Stimulated activated CD8-positive, alpha-beta memory T cell treated with anti-CD3 and anti-CD28 coated beads, Interleukin-7, amount 100 ng/mL, for 48 hours (primary cell): Measurements from ENCODE around the gene PRKCE.

Source experiments
- DNase-seq, 2 donors: peaks; one replicate each; pipeline ENCODE4 v3.0.0-alpha.2; 2020; ENCODE audit warnings: low read depth in 1 of 2; ENCODE audit errors: extremely low read depth in 1 of 2

Gene PRKCE

GRCh38 chr2:45923701-45924100, 272.2 kb downstream of the PRKCE start:
- no peak for DNase-seq

DNA sequence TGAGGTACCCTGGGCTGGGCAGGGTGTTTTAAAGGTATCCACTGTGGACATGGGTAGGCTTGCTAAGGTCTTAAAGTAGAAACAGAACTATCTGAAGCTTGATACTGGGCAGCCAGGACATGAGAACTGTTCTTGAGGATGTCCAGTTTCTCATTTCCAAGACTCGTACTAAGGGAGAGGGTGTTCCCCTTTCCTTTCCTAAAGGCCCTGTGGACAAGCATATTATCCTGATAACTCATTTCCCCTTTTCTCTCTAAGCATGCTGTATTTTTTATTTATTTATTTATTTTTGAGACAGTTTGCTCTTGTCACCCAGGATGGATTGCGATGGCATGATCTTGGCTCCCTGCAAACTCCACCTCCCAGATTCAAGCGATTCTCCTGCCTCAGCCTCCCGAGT, 273.6 kb downstream of the PRKCE start:
- no peak for DNase-seq

DNA sequence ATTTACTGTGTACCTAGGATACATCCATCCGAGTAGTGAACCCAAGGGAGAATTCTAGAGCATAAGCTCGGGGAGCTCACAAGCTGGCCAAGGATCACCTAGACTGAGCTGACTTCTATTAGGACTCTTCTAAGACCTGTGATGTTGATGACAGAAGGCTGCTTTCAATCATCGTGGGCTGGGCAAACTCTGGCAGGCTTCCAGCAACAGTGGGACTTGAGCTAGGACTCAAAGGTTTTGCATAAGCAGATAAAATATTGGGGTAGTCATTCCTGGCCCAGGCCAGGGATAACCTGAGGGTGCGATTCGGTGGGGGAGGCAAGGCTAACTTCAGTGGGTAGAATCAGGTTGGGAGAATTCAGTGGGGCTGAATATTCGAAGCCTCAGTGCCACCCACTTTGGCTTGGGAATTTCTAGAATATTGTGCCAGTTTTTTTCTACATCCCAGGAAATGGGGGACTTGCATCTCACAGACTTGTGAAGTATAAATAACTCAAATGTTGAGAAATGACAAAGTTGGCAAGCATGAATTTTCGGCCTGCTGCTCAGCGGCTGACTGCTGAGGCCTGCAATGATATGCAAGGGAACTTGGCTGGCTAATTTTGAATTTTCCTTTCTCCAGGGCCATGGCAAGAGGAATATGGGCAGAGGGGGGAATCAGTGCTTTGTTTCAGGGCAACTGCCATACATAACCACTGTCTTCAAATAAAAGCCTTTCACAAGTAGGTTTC, 274.3 kb downstream of the PRKCE start:
- no peak for DNase-seq

DNA sequence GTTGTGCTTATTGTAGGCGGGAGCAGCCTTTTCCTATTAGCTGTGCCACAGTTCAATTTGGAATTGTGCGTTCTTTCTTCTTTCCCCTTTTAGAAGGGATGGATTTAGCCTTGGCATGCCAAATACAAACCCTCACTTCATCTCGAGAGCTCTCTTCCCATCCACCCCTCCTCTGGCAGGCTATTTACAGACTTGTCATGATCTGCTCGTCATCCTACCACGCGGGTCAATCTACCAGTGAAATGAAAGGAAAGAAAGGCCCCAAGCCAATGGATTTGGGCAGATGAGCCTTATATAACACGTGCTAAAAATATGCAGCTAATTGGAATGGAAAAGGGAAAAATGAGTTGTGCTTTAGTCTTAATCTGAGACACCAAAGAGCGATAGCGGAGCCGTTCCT, 277.5 kb downstream of the PRKCE start:
- no peak for DNase-seq

DNA sequence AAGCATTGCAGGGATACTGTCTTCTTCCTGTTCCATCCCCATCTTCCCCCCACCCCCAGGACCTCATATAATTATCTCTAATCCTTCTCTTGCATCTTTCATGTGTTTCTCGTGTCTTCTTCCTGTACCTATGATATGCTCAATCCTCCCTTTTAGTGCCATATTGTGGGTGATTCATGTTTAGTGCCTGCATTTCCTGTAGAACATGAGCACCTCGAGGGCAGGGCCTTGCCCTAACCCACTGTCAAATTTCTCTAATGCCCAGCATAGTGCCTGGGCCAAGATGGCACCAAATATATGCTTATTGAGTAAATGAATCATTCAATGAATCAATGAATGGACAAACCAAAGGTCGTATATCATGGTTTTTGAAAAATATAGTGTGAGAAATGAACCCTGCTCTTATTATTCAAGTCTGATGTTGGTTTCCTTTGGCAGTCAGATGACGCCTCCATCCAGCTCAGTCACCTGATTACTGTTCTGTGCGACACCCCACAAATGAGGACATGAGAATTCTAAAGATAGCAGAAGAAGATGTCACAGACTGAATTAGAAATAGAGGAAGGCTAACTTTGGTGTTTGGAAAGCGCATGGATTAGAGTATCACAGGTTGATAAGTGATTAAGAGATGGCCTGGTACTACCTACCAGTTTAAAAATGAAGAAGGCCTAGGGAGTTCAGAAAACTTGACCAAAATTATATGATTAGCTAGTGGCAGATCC, 278.4 kb downstream of the PRKCE start:
- no peak for DNase-seq

GRCh38 chr2:45930396-45930792, 278.9 kb downstream of the PRKCE start:
- no peak for DNase-seq

DNA sequence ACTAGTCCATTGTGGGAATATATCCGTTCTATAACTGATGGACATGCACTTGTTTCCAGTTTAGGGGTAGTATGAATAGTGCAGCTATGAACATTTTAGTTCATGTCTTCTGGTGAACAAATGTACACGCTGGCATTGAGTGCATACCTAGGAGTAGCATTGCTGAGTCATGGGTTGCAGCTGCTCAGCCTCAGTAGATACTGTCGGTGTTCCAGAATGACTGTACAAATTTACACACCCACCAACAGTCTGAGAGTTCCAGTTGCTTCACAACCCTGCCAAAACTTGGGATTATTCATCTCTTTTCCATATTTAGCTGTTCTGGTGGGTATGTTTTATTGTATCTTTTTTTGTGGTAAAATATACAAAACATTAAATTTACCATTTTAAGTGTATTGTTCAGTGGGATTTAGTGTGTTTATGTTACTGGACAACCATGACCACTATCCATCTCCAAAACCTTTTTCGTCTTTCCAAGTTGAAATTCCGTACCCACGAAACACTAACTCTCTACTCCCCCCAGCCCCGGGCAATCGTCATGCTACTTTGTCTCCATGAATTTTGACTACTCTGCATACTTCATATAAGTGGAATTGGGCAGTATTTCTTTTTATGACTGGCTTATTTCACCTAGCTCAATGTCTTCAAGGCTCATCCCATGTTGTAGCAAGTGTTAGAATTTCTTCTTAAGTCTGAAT, 281.0 kb downstream of the PRKCE start:
- no peak for DNase-seq

DNA sequence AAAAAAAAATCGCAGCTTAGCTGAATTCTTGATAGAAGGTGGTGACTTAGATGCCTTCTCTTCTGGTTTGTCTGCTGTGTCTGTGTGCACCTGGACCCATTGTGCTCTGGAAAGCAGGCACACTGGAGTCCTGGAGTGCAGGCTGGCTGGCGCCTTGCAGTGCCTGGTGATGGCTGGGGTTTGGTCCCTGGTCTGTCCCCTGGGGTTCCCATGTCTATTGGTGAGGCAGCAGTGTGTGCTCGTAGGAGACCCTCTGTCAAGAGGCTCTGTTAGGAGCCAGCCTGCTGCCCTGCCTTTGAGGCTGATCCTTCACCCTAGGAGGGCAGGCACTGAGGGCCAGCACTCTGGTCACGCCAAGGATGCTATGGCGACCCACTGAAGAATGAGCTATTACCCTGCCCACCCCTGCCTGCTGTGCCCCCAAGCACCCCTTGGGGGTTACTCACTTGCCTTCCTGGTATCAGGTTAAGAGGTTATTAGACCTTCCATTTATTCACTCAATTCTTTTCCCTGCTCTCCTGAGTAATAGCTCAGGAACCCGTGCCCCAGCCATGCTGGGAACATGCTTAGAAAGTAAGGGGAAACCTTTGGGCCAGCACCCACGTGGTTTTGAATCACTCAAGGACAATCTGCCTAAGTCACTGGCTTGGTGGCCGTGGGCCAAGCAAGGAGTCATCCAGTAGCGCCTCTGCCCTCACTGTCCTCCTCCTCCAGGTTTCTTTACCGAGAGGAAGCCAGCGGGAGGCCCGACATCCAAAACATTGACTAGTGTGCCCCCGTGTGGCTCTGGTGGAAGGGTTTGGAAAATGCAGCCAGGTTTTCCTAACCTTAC, 284.5 kb downstream of the PRKCE start:
- DNase-seq = peak; percentile 5 to 41

- DNase-seq = no peak
Measured at GRCh38 chr2:45936623-45936979, 285.1 kb downstream of the PRKCE start.

- no peak for DNase-seq
Measured at GRCh38 chr2:45937990-45938389, 286.5 kb downstream of the PRKCE start.

DNA sequence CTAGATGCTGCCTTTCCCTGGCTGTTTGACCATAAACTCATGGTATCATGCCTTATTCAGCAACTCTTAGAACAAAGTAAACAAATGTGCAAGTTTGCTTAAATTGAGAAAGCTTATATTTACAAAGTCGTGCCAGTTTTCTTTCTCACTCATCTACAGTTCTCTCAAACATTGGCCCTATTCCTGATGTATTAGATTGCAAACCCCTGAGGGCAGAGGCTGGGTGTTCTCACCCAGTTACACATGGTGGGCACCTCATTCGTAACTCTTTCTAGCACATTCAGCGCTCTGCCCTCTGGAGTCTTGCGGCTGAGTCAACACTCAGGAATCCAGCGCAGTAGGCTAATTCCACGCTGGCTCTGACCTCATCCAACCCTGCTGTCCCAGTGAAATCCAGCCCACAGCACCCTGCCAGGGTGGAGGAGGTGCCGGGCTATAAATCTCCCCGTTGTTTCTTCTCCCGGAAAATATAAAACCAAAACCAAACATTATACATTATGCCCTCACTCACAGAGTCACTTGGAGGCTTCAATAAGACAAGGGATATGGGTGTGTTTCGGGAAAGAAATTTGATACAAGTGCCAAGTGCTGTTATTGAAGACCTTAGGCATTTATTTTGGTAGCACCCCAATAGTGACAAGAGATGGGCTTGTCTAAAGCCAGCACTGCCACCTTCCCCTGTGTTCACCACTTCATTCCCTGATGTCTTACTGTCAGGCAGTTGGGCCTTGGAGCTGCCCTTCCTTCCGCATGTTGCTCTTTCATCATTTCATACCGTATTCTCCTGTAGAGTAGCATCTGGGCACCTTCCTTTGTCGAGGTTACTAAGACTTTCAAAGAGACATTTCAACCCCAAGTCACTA, 287.4 kb downstream of the PRKCE start:
- no peak for DNase-seq

DNA sequence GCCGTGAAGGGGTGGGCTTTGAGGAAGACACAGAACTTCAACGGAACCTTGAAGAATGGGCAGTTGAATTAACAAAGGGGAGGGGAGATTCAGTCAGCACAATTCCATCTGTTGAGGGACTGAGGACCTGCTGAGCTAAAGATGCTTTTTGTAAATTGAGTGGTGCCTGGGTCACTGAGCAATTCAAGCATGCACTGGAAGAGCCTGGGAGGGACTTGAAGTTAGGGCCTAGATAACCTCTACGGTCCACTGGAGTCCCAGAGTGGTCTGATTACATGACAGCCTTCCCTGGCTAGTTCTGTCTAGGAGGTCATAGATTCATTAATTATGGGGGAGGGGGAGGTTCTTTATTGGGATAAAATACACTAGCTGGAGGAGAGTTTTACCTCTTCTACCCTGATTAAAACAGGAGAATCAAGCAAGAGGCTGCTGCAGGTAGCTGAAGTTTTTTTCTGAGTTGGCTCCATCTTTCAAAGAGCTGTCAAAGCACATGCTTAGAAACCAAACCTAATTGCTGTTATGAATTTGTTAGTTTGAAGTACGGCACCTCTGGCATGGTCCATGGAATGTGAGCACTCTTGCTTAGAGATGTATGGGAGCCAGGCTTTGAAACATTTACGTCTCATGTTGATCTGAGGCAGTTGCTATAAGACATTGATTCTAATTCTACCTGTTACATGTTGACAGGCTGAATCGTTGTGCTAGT, 290.2 kb downstream of the PRKCE start:
- DNase-seq = no peak

GRCh38 chr2:45942237-45942738, 290.8 kb downstream of the PRKCE start:
- DNase-seq = no peak

DNA sequence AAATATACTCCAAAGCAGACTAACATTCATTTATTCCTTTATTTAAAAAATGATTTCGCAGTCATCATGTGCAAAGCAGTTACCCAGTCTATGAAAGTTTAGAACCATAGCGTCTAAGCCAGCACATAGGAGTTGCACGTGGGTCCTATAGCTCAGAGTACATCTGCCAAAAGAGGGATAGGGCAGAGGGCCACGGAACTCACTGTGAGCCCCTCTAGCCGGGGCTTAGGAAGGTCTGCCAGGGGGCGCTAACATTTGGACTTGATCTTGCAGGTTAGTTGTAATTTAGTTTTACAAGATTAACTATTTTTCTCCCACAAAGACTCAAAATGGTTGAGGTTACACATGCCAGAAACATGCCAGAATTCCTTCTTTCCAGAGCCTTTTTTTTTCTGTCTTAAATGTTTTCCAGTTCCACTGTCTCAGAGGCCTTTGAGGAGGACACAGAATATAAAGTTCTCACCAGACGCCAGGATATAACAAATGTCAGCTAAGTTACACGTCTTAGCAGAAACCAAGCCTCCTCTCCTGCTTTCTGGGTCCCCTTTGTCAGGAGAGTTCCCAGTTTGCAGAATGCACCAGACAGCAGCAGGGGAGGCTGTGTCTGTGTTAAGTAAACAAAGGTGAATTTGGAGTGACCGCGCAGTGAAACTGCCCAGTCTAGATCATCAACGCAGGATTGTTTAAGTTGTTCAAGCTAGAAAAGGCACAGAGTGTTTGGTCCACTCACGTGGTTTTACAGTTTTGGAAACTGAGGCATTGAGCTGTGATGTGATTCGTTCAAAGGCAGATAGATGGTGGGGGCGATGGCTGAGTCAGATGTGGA, 292.0 kb downstream of the PRKCE start:
- no peak for DNase-seq

GRCh38 chr2:45944074-45944473, 292.6 kb downstream of the PRKCE start:
- DNase-seq = no peak

- DNase-seq = no peak
Measured at GRCh38 chr2:45945302-45945717, 293.8 kb downstream of the PRKCE start.

GRCh38 chr2:45946023-45946422, 294.5 kb downstream of the PRKCE start:
- no peak for DNase-seq

GRCh38 chr2:45950606-45951005, 299.1 kb downstream of the PRKCE start:
- no peak for DNase-seq
